Suprapubic skin (tissue), 4 donors: ENCODE measurements around the gene TNPO1. TPM values are rescaled to one million over a fixed set of nuclear protein-coding genes. Genes with fewer than 3 reads are reported as not detected.
A peak's percentile ranks its signal among the peaks of the same experiment; 100 is the strongest.

Experiments used
- DNase-seq, 2 donors: peaks; one replicate each; pipeline ENCODE4 v3.0.0-alpha.2; 2019; ENCODE audit warnings: low spot score in 2 of 2
- H3K27ac ChIP-seq: fragments of 200-600 bp; sonication (generic); one replicate; pipeline ENCODE4 v1.5.1; 2019
- H3K27me3 ChIP-seq: fragments of 200-600 bp; sonication (generic); one replicate; pipeline ENCODE4 v1.5.1; 2019
- H3K36me3 ChIP-seq: fragments of 200-600 bp; sonication (generic); one replicate; pipeline ENCODE4 v1.5.1; 2019
- H3K4me1 ChIP-seq: fragments of 200-600 bp; sonication (generic); one replicate; pipeline ENCODE4 v1.5.1; 2019
- H3K4me3 ChIP-seq: fragments of 200-600 bp; sonication (generic); one replicate; pipeline ENCODE4 v1.5.1; 2019; ENCODE audit warnings: mild to moderate bottlenecking
- H3K9me3 ChIP-seq: fragments of 200-600 bp; sonication (generic); one replicate; pipeline ENCODE4 v1.5.1; 2019
- CTCF ChIP-seq, 2 donors: fragments of 200-600 bp in 1 of 2; fragments of 450-650 bp in 1 of 2; sonication (generic) in 1 of 2; IDR thresholded peaks; one replicate each; pipeline ENCODE4 v1.5.1; 2016 to 2019; ENCODE audit warnings: antibody characterized with exemption in 2 of 2, mild to moderate bottlenecking in 1 of 2, moderate library complexity in 1 of 2
- EP300 ChIP-seq: sonication (generic); formaldehyde crosslinking; IDR thresholded peaks from one replicate; pipeline ENCODE4 v1.6.1; 2017; ENCODE audit warnings: antibody characterized with exemption
- POLR2A ChIP-seq, 2 donors: fragments of 450-650 bp; IDR thresholded peaks; one replicate each; pipeline ENCODE4 v1.6.1; 2017; ENCODE audit warnings: antibody characterized with exemption in 2 of 2, mild to moderate bottlenecking in 2 of 2, moderate library complexity in 2 of 2
- POLR2AphosphoS5 ChIP-seq, 3 donors: sonication (generic); formaldehyde crosslinking; IDR thresholded peaks; one replicate each; pipeline ENCODE4 v1.6.1; 2017; ENCODE audit warnings: antibody characterized with exemption in 3 of 3
- WGBS: methylation state at CpG from one replicate; pipeline ENCODE4 v1.1.5; 2018; 5-methylcytosine and 5-hydroxymethylcytosine counted together
- total RNA-seq, 4 donors: library from RNA; depleted of rRNA; stranded (reverse); fragments of >200 nt; gene quantifications; one replicate each; pipeline ENCODE4 v1.1.0, GENCODE V29; 2016

Gene TNPO1
- total RNA-seq, 4 donors from 2014 or later = 40.7 to 81.0 (median 51.2) TPM

- no peak overlapping the region for H3K4me3 ChIP-seq
- H3K36me3 ChIP-seq = no peaks in the 10 kb centered on the region
- no peak overlapping the region for H3K27ac ChIP-seq
These were observed 131.0 kb downstream of the TNPO1 start for GRCh38 chr5:72947498-72947897.

DNA sequence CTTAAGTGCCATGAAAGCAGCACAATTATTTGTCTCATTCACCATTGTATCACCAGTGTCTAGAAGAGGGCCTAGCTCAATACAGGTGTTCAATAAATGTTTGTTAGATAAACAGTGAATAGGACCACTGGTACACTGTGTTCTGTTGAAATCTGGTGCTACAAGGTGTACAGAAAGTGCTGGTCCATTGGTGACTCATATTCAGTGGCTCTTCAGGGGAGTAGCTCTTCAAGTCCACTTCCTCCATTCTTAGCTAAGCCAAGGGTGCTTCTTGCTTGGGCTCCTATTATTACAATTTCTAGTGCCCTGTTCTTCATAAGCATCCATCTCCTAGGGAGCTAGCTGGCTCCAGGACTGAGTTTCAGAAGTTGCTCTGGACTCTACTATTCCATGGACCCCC, 133.0 kb downstream of the TNPO1 start:
- no peak overlapping the region for H3K27ac ChIP-seq
- DNase-seq = no peak
- TF ChIP-seq POLR2AphosphoS5 (IDR thresholded peaks at IDR 0.05) (no peak), CTCF (IDR thresholded peaks at IDR 0.05) (no peak), POLR2A (IDR thresholded peaks at IDR 0.05) (no peak), EP300 (no peak)
- no peak overlapping the region for H3K4me3 ChIP-seq
- H3K4me1 ChIP-seq = peaks cover 8% of the 10 kb centered on the region
- no peaks in the 10 kb centered on the region for H3K27me3 ChIP-seq
- H3K9me3 ChIP-seq = no peaks in the 10 kb centered on the region
- H3K36me3 ChIP-seq = no peaks in the 10 kb centered on the region

More at GRCh38 chr5:72947498-72947897, 131.0 kb downstream of the TNPO1 start:
- Histone ChIP-seq H3K9me3 (no peaks in the 10 kb centered on the region), H3K4me1 (peaks cover 6% of the 10 kb centered on the region), H3K27me3 (no peaks in the 10 kb centered on the region)
- TF ChIP-seq EP300 (no peak), CTCF (IDR thresholded peaks at IDR 0.05) (no peak), POLR2AphosphoS5 (IDR thresholded peaks at IDR 0.05) (no peak), POLR2A (IDR thresholded peaks at IDR 0.05) (no peak)
- DNase-seq = no peak

DNA sequence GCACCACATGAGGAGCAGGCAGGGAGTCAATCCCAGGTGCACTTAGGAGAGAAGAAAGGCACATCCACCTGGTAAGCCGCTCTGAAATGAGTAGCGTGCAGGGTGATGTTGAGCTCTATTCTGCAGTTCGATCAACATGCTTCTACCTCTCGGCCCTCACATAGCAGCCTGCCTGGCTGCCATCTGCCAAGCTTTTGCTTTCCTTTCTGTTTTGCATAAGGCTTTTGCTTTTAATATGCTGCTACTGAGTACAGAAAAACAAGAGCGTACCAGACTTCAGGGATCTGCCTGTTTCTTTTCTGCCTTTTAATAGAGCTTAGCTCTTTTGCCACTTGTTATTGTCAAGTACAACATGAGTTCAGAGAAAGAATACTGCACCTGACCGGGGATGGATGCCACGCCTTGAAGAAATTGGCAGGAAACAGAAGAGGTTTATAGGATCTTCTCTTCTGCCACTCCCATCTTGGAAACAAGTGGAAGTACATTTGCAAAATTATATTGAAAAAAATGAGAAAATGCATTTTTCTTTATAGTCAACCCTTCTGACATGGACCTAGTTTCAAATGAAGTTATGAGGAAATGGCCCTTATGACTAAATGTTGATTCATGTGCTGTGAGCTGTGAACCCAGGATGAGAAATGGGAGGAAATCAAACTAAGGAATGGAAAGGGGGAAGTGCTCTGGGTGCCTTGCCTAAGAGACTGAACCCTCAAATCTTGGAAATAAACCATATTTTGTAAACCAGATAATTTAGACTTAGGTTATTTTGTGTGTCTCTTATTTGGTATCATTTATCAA, 135.4 kb downstream of the TNPO1 start:
- H3K4me3 ChIP-seq = no peak overlapping the region
- H3K27me3 ChIP-seq = no peaks in the 10 kb centered on the region
- H3K36me3 ChIP-seq = no peaks in the 10 kb centered on the region
- 71% methylated on average over 7 of the region's 7 CpGs for WGBS
- no peak for DNase-seq
- no peaks in the 10 kb centered on the region for H3K9me3 ChIP-seq
- peak overlapping the region; percentile 7 for H3K27ac ChIP-seq
- H3K4me1 ChIP-seq = peaks cover 20% of the 10 kb centered on the region
- no peak for TF ChIP-seq POLR2A (IDR thresholded peaks at IDR 0.05)
- TF ChIP-seq CTCF (IDR thresholded peaks at IDR 0.05) = no peak
- TF ChIP-seq EP300 = no peak
- no peak for TF ChIP-seq POLR2AphosphoS5 (IDR thresholded peaks at IDR 0.05)

GRCh38 chr5:72954389-72954788, 137.9 kb downstream of the TNPO1 start:
- Histone ChIP-seq H3K27ac (no peak overlapping the region), H3K36me3 (no peaks in the 10 kb centered on the region), H3K4me1 (peaks cover 41% of the 10 kb centered on the region), H3K4me3 (no peak overlapping the region), H3K9me3 (no peaks in the 10 kb centered on the region), H3K27me3 (no peaks in the 10 kb centered on the region)
- DNase-seq = no peak
- 91% methylated on average over 7 of the region's 7 CpGs for WGBS
- no peak for TF ChIP-seq CTCF (IDR thresholded peaks at IDR 0.05)
- TF ChIP-seq EP300 = no peak
- no peak for TF ChIP-seq POLR2AphosphoS5 (IDR thresholded peaks at IDR 0.05)
- TF ChIP-seq POLR2A (IDR thresholded peaks at IDR 0.05) = no peak

GRCh38 chr5:72955143-72955767, 138.8 kb downstream of the TNPO1 start:
- peak overlapping the region; percentile 96 for H3K27ac ChIP-seq
- no peaks in the 10 kb centered on the region for H3K9me3 ChIP-seq
- peak in 1 of 2 donors; percentile 89 for DNase-seq
- peak overlapping the region; percentile 76 for H3K4me3 ChIP-seq
- H3K4me1 ChIP-seq = peaks cover 41% of the 10 kb centered on the region
- 2% methylated on average over 15 of the region's 33 CpGs for WGBS
- no peaks in the 10 kb centered on the region for H3K27me3 ChIP-seq
- no peaks in the 10 kb centered on the region for H3K36me3 ChIP-seq
- TF ChIP-seq POLR2AphosphoS5 (IDR thresholded peaks at IDR 0.05) (peak in 1 of 3 donors; percentile 3), CTCF (IDR thresholded peaks at IDR 0.05) (no peak)
